Transverse colon (tissue), 4 donors: ENCODE data around the gene SIL1.

Experiments used
- CTCF ChIP-seq, 5 experiments: fragments of 200-600 bp in 3 of 5; fragments of 450-650 bp in 2 of 5; sonication (generic) in 3 of 5; IDR thresholded peaks; 1 replicate in 2 of 5; 2 replicates in 3 of 5; pipeline ENCODE4 v1.5.1; 2016 to 2017; ENCODE audit warnings: antibody characterized with exemption in 5 of 5, inconsistent platforms in 3 of 5, mild to moderate bottlenecking in 2 of 5, moderate library complexity in 1 of 5
- EP300 ChIP-seq: sonication (generic); formaldehyde crosslinking; IDR thresholded peaks from one replicate; pipeline ENCODE4 v1.6.1; 2017; ENCODE audit warnings: antibody characterized with exemption, low read depth
- POLR2A ChIP-seq: fragments of 450-650 bp; IDR thresholded peaks from one replicate; pipeline ENCODE4 v1.6.1; 2016; ENCODE audit warnings: antibody characterized with exemption, mild to moderate bottlenecking, moderate library complexity
- POLR2AphosphoS5 ChIP-seq, 3 donors: sonication (generic); formaldehyde crosslinking; IDR thresholded peaks; one replicate each; pipeline ENCODE4 v1.6.1; 2016; ENCODE audit warnings: antibody characterized with exemption in 3 of 3

GRCh38 chr5:139226131-139226530, 28.0 kb upstream of the SIL1 start:
- no peak for TF ChIP-seq POLR2AphosphoS5 (IDR thresholded peaks at IDR 0.05)
- TF ChIP-seq POLR2A = no peak
- TF ChIP-seq CTCF (IDR thresholded peaks at IDR 0.05) = no peak
- no peak for TF ChIP-seq EP300
